22Rv1 (cell line): Measurements from ENCODE around the gene COL8A1.

ENCODE experiments used
- CTCF ChIP-seq: fragments of 450-650 bp; IDR thresholded peaks from 2 replicates; pipeline ENCODE4 v1.5.1; 2017; ENCODE audit warnings: mild to moderate bottlenecking
- ZFX ChIP-seq: fragments of 450-650 bp; IDR thresholded peaks from 2 replicates; pipeline ENCODE4 v1.6.1; 2017; ENCODE audit warnings: antibody characterized with exemption, borderline replicate concordance

- TF ChIP-seq CTCF = no peak
- no peak for TF ChIP-seq ZFX
These were observed 161.0 kb downstream of the COL8A1 start for GRCh38 chr3:99799422-99799821.
